ENCODE results near the gene GPR45.

DNA sequence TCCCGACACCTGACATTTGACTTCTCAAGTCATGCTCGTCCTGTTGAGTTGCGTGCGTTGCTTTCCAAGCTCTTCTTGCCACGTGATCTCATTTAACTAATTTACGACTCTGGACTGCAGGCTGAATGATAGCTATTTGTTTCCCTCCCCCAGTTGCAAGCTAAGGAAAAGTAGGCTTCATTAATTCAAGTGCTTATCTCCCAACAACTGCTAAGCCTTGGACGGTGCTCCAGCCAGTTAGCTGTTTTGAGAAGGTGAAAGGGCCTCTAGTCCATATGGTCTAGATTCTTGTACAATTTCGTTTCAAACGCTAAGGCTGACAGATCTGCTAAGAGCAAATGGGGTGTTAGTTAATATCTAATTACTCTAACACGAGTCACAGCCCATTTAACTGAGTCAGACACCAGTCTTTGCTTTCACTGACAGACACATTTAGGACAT lies 21.1 kb downstream of the GPR45 start:
- TF ChIP-seq, protein P1, sequence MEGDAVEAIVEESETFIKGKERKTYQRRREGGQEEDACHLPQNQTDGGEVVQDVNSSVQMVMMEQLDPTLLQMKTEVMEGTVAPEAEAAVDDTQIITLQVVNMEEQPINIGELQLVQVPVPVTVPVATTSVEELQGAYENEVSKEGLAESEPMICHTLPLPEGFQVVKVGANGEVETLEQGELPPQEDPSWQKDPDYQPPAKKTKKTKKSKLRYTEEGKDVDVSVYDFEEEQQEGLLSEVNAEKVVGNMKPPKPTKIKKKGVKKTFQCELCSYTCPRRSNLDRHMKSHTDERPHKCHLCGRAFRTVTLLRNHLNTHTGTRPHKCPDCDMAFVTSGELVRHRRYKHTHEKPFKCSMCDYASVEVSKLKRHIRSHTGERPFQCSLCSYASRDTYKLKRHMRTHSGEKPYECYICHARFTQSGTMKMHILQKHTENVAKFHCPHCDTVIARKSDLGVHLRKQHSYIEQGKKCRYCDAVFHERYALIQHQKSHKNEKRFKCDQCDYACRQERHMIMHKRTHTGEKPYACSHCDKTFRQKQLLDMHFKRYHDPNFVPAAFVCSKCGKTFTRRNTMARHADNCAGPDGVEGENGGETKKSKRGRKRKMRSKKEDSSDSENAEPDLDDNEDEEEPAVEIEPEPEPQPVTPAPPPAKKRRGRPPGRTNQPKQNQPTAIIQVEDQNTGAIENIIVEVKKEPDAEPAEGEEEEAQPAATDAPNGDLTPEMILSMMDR (IDR thresholded peaks at IDR 0.05) = no peak
- TF ChIP-seq EP300 (IDR thresholded peaks at IDR 0.05) (no peak), POLR2A (IDR thresholded peaks at IDR 0.05) (no peak)
